Stimulated activated CD4-positive, alpha-beta T cell treated with anti-CD3 and anti-CD28 coated beads, TNF-alpha, amount 100 ng/mL, for 48 hours (primary cell): ENCODE results near the gene RPN1.
"Not testable (repeated sequence)": the region's sequence is repeated elsewhere in the genome, so short reads cannot be mapped to it uniquely, and the experiment has no call there.

ENCODE experiments used
- DNase-seq, 3 donors: peaks; one replicate each; pipeline ENCODE4 v3.0.0-alpha.2; 2020; ENCODE audit warnings: low read depth in 3 of 3

The RPN1 gene

GRCh38 chr3:128609294-128609693, 41.3 kb downstream of the RPN1 start:
- no peak for DNase-seq

GRCh38 chr3:128607710-128608048, 42.9 kb downstream of the RPN1 start:
- no peak for DNase-seq

GRCh38 chr3:128606094-128606493, 44.5 kb downstream of the RPN1 start:
- DNase-seq: no peak

GRCh38 chr3:128605091-128606046, 45.2 kb downstream of the RPN1 start:
- DNase-seq: no peak

- no peak for DNase-seq
These were observed 46.5 kb downstream of the RPN1 start for GRCh38 chr3:128603811-128604775.

- DNase-seq: no peak
These were observed 47.3 kb downstream of the RPN1 start for GRCh38 chr3:128603313-128603712.

- DNase-seq: no peak
These were observed 51.5 kb downstream of the RPN1 start for GRCh38 chr3:128598884-128599664.

- DNase-seq: no peak
These were observed 52.7 kb downstream of the RPN1 start for GRCh38 chr3:128597900-128598299.

- DNase-seq: no peak
These were observed 57.8 kb downstream of the RPN1 start for GRCh38 chr3:128592864-128593263.

- DNase-seq: no peak
These were observed 58.7 kb downstream of the RPN1 start for GRCh38 chr3:128591738-128592426.

- no peak for DNase-seq
These were observed 59.7 kb downstream of the RPN1 start for GRCh38 chr3:128590948-128591347.

- not testable (repeated sequence) for DNase-seq
These were observed 60.6 kb downstream of the RPN1 start for GRCh38 chr3:128589985-128590384.

GRCh38 chr3:128588147-128588546, 62.5 kb downstream of the RPN1 start:
- no peak for DNase-seq

- no peak for DNase-seq
These were observed 63.2 kb downstream of the RPN1 start for GRCh38 chr3:128587391-128587790.

- DNase-seq: not testable (repeated sequence)
These were observed 63.7 kb downstream of the RPN1 start for GRCh38 chr3:128586932-128587331.

- DNase-seq: not testable (repeated sequence)
These were observed 64.2 kb downstream of the RPN1 start for GRCh38 chr3:128586391-128586790.

GRCh38 chr3:128585974-128586373, 64.6 kb downstream of the RPN1 start:
- no peak for DNase-seq

- DNase-seq: no peak
These were observed 65.4 kb downstream of the RPN1 start for GRCh38 chr3:128585189-128585588.

GRCh38 chr3:128584412-128585020, 66.1 kb downstream of the RPN1 start:
- peak in 2 of 3 donors; percentile 38 to 46 for DNase-seq

GRCh38 chr3:128581566-128581965, 69.1 kb downstream of the RPN1 start:
- DNase-seq: no peak

- DNase-seq: no peak
These were observed 70.7 kb downstream of the RPN1 start for GRCh38 chr3:128579927-128580326.
